BE2C (cell line): ENCODE results near the gene DGKI.

Source experiments
- DNase-seq: peaks from one replicate; pipeline ENCODE4 v3.0.0-alpha.2; 2020
- H3K27me3 ChIP-seq: fragments of 250-450 bp; sonication (Bioruptor Pico); 2 replicates; pipeline ENCODE4 v1.5.1; 2020; ENCODE audit warnings: mild to moderate bottlenecking
- H3K36me3 ChIP-seq: fragments of 250-450 bp; sonication (Bioruptor Pico); 2 replicates; pipeline ENCODE4 v1.5.1; 2020; ENCODE audit warnings: mild to moderate bottlenecking
- H3K4me1 ChIP-seq: fragments of 250-450 bp; sonication (Bioruptor Pico); 2 replicates; pipeline ENCODE4 v1.5.1; 2020
- H3K4me3 ChIP-seq: 2 replicates; pipeline ENCODE4 v1.5.1; 2011; ENCODE audit warnings: low read depth, low read length
- H3K9me3 ChIP-seq: fragments of 250-450 bp; sonication (Bioruptor Pico); 2 replicates; pipeline ENCODE4 v1.5.1; 2020
- TF ChIP-seq, protein P1 (sequence below): IDR thresholded peaks from 2 replicates; pipeline ENCODE4 v1.5.1; 2012; ENCODE audit warnings: mild to moderate bottlenecking, low read depth, low read length

The DGKI gene

DNA sequence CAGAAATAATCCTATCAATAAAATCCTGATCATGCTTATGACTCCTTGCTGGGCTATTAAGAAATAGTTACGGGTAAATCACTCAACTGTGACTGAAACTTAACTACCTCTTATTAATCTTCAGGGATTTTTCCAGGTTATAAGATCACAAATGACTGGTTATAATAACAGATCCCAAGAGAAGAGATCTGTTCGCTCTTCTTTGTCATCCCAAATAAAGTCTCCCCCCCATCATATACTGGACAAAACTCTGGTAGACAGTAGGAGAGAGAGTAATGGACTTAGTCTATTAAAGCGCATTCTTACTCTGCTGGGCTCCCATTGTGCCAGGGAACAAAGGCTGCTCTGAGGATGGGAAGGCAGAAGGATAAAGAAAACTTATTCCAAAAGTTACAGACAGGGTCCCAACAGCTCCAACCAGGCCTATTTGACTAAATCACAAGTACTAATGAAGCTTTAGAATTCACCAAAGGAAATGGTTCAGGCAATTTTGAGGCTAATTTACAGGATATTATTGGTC, 233.7 kb downstream of the DGKI start:
- no peak for DNase-seq
- Histone ChIP-seq H3K36me3 (no peaks in the 10 kb centered on the region), H3K27me3 (no peaks in the 10 kb centered on the region), H3K4me3 (no peak overlapping the region), H3K4me1 (no peaks in the 10 kb centered on the region), H3K9me3 (no peaks in the 10 kb centered on the region)
- TF ChIP-seq, protein P1, sequence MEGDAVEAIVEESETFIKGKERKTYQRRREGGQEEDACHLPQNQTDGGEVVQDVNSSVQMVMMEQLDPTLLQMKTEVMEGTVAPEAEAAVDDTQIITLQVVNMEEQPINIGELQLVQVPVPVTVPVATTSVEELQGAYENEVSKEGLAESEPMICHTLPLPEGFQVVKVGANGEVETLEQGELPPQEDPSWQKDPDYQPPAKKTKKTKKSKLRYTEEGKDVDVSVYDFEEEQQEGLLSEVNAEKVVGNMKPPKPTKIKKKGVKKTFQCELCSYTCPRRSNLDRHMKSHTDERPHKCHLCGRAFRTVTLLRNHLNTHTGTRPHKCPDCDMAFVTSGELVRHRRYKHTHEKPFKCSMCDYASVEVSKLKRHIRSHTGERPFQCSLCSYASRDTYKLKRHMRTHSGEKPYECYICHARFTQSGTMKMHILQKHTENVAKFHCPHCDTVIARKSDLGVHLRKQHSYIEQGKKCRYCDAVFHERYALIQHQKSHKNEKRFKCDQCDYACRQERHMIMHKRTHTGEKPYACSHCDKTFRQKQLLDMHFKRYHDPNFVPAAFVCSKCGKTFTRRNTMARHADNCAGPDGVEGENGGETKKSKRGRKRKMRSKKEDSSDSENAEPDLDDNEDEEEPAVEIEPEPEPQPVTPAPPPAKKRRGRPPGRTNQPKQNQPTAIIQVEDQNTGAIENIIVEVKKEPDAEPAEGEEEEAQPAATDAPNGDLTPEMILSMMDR = no peak

DNA sequence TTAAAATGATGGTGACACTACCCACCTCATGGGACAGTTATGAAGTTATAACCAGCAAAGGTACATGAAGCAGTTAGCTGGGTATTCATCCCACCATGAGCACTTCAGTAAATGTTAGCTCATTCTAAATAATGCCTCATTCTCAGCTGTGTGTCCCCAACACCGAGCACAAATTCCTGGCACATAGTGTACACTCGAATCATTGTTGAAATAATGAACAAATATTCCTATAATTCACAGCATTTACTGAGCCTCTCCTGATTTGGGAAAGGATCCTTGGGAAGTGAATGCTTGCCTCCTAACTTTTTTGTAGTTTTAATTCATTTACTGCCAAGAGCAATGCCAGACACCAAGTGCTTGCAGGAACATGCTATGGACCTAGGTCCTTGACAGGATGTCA, 235.2 kb downstream of the DGKI start:
- no peaks in the 10 kb centered on the region for H3K4me1 ChIP-seq
- TF ChIP-seq, protein P1 = no peak
- H3K9me3 ChIP-seq = no peaks in the 10 kb centered on the region
- H3K27me3 ChIP-seq = no peaks in the 10 kb centered on the region
- no peak for DNase-seq
- H3K36me3 ChIP-seq = no peaks in the 10 kb centered on the region
- no peak overlapping the region for H3K4me3 ChIP-seq

DNA sequence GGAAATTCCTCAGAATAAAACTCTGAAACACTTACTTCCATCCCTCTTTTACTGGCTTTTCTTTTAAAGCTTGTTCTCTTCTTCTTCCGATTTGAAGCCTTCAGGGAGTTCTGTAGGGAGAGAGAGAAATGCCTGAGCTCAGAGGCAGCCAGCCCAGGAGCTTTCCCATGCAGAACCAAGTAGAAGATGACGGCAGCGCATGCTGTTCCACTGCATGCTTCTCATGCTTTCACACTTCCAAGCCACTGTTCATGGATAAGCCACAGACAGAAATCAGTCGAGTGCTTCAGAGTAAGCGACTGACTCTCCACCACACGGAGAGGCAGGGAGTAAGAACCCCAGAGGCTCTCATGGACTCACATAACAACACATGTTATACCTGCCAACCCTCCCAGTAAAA, 237.3 kb downstream of the DGKI start:
- Histone ChIP-seq H3K4me1 (no peaks in the 10 kb centered on the region), H3K36me3 (no peaks in the 10 kb centered on the region), H3K27me3 (no peaks in the 10 kb centered on the region), H3K4me3 (no peak overlapping the region), H3K9me3 (no peaks in the 10 kb centered on the region)
- DNase-seq = no peak
- TF ChIP-seq, protein P1 = no peak

DNA sequence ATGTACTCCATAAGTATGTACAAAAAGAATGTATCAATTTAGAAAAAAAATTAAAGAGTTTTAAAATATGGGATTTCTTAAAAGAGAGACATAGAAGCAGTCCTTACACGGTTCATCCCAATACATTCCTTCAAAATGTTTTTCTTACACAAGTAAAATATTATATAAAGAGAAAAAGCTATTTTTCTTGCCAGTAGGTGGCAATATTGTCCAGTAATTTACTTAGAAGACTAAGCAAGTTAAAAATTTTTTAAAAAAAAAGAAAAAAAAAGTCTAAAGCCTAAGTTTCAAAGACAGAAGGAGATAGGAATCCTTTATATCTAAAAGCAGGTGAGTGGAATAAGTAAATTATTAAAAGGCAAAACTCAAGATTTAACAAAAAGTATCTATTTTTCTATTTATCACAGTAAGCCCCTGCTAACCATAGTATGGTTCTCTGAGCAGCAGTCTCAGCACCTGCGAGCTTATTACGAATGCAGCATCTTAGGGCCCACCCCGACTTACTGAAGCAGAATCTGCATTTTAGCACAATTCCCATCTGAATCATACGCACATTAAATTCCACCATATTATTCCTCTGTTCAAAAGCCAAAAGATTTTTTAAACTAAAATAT, 240.6 kb downstream of the DGKI start:
- TF ChIP-seq, protein P1 = peak; percentile 27; the same call in 1 of the 2 replicates
- DNase-seq = no peak
- no peak overlapping the region for H3K4me3 ChIP-seq
- no peaks in the 10 kb centered on the region for H3K4me1 ChIP-seq
- H3K27me3 ChIP-seq = no peaks in the 10 kb centered on the region
- no peaks in the 10 kb centered on the region for H3K36me3 ChIP-seq
- H3K9me3 ChIP-seq = no peaks in the 10 kb centered on the region

DNA sequence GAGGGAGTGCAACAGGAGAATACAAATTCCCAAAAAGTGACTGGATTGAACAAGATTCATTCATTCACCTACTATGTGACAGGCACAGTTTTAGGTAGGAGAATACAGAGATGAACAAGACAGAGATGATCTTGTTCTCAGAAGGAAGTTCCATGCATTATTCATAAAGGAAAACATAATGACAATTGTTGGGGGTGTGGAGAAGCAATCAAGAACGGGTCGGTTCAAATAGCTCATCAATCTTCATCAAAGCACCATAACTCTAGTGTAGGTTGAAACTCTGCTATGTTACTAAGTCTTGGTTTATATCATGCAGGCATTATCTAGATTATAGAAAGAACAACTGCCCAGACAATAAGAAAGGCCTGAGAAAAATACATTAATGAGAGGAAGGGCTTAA, 243.7 kb downstream of the DGKI start:
- H3K9me3 ChIP-seq = no peaks in the 10 kb centered on the region
- no peaks in the 10 kb centered on the region for H3K4me1 ChIP-seq
- H3K36me3 ChIP-seq = no peaks in the 10 kb centered on the region
- no peaks in the 10 kb centered on the region for H3K27me3 ChIP-seq
- TF ChIP-seq, protein P1 = no peak
- no peak for DNase-seq
- no peak overlapping the region for H3K4me3 ChIP-seq

DNA sequence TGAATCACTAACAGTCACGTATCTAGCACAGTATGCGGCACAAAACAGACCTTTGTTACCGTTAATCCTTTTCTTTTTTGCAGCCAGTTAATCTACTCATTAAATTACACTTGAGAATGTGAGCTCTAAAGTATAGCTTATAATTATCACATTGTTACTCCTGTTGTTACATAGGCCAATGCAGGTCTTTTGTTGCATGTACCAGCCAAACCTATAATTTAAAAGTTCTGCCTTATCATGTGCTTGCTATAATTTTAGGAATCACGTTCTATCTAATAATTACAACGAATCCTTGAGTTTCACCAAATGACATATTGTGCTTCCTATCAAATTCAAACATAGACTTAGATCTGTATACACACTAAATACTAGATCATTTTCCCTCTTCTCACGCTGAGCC, 245.1 kb downstream of the DGKI start:
- TF ChIP-seq, protein P1 = no peak
- no peak overlapping the region for H3K4me3 ChIP-seq
- no peak for DNase-seq
- H3K4me1 ChIP-seq = no peaks in the 10 kb centered on the region
- no peaks in the 10 kb centered on the region for H3K9me3 ChIP-seq
- H3K36me3 ChIP-seq = no peaks in the 10 kb centered on the region
- no peaks in the 10 kb centered on the region for H3K27me3 ChIP-seq
